ENCODE measurements around the gene ZPBP2. TPM values are rescaled to one million over a fixed set of nuclear protein-coding genes. Genes with fewer than 3 reads are reported as not detected.

The ZPBP2 gene
- total and polyA plus RNA-seq, 8 donors = not detected

- Histone ChIP-seq H3K4me1 (peaks cover 7 to 22% of the 10 kb centered on the region in 2 donors), H3K4me3 (no peak overlapping the region), H3K27ac (no peak overlapping the region), H3K9me3 (peaks cover 0 to 3% of the 10 kb centered on the region in 2 donors), H3K27me3 (peaks cover 51 to 89% of the 10 kb centered on the region in 2 donors), H3K36me3 (no peaks in the 10 kb centered on the region)
- intact Hi-C loops (cut with DNase I) = no loop called here
- DNase-seq = no peak
- no peak for ATAC-seq
- TF ChIP-seq, protein P1, sequence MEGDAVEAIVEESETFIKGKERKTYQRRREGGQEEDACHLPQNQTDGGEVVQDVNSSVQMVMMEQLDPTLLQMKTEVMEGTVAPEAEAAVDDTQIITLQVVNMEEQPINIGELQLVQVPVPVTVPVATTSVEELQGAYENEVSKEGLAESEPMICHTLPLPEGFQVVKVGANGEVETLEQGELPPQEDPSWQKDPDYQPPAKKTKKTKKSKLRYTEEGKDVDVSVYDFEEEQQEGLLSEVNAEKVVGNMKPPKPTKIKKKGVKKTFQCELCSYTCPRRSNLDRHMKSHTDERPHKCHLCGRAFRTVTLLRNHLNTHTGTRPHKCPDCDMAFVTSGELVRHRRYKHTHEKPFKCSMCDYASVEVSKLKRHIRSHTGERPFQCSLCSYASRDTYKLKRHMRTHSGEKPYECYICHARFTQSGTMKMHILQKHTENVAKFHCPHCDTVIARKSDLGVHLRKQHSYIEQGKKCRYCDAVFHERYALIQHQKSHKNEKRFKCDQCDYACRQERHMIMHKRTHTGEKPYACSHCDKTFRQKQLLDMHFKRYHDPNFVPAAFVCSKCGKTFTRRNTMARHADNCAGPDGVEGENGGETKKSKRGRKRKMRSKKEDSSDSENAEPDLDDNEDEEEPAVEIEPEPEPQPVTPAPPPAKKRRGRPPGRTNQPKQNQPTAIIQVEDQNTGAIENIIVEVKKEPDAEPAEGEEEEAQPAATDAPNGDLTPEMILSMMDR (IDR thresholded peaks at IDR 0.05) = no peak
Measured at GRCh38 chr17:39866013-39866730, 1.8 kb upstream of the ZPBP2 start.

DNA sequence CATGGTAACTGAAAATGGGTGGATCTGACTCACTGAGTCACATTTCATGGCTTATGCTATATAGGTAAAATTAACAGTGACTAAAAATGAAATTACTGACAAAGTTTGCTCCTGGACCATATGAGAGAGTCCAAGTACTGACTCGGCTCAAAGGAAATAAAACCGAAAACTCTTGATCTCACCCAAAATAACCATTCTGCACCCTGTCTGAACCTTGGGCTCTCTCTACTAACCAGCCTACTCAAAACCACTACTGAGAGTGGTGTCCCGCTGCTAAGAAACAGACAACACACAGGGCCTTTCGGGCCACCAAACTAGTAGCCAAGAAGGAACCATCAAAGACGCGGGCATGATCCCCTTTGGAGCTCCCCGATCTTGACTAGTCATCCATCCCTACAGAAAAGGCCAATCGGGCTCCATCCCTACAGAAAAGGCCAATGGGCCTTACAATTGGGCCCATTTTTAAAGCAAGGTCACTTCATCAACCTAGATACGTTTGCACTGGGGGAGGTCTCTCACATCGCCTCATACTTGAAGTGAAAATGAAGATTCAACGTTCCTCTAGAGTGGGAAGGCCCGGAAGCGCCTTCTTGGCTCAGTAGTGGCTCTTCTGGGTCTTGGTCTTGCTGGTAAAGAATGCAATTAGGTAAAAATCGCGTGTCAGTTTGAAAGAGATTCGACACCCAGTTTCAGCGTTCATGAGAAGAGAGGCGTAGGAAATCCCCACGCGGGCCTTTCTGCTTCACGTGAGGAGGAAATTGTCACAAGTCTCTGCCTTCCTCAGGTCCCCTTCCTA, 720 bp upstream of the ZPBP2 start:
- no peak for ATAC-seq
- intact Hi-C loops (cut with DNase I) = no loop called here
- DNase-seq = no peak
- Histone ChIP-seq H3K4me3 (no peak overlapping the region), H3K27me3 (peaks cover 40 to 78% of the 10 kb centered on the region in 2 donors), H3K27ac (no peak overlapping the region), H3K4me1 (peaks cover 7 to 22% of the 10 kb centered on the region in 2 donors), H3K36me3 (no peaks in the 10 kb centered on the region), H3K9me3 (peaks cover 0 to 3% of the 10 kb centered on the region in 2 donors)
- TF ChIP-seq, protein P1 (IDR thresholded peaks at IDR 0.05) = no peak

- ATAC-seq = no peak
- peaks cover 27 to 74% of the 10 kb centered on the region in 2 donors for H3K27me3 ChIP-seq
- intact Hi-C loops (cut with DNase I) = no loop called here
- TF ChIP-seq, protein P1 (IDR thresholded peaks at IDR 0.05) = no peak
- H3K9me3 ChIP-seq = peaks cover 0 to 3% of the 10 kb centered on the region in 2 donors
- no peak for DNase-seq
- H3K4me1 ChIP-seq = peaks cover 5 to 19% of the 10 kb centered on the region in 2 donors
- no peak overlapping the region for H3K4me3 ChIP-seq
- H3K36me3 ChIP-seq = no peaks in the 10 kb centered on the region
- H3K27ac ChIP-seq = no peak overlapping the region
Measured at GRCh38 chr17:39868554-39868942, 546 bp downstream of the ZPBP2 start.

DNA sequence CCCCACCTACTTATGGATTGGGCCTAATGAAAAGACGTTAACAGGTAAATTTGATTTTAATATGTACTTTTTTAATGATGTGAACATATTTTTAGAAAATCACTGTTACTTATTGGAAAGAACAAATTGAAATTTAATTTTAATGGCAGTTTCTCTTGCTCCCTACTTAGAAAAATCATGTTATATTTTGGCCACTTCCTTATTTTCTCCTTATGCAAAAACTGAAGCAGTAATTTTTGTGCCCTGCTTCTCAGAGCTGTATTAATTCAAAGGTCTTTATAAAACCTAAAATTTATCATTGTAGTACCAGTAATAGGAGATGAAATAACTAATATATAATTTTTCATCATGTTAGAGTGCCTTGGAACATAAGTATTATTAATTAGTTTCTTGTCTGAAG, 2.8 kb downstream of the ZPBP2 start:
- Histone ChIP-seq H3K27ac (no peak overlapping the region), H3K36me3 (no peaks in the 10 kb centered on the region), H3K4me1 (no peaks in the 10 kb centered on the region), H3K9me3 (peaks cover 0 to 3% of the 10 kb centered on the region in 2 donors), H3K4me3 (no peak overlapping the region), H3K27me3 (peaks cover 17 to 67% of the 10 kb centered on the region in 2 donors)
- intact Hi-C loops (cut with DNase I) = no loop called here
- ATAC-seq (no peak), DNase-seq (no peak)
- TF ChIP-seq, protein P1 (IDR thresholded peaks at IDR 0.05) = no peak

DNA sequence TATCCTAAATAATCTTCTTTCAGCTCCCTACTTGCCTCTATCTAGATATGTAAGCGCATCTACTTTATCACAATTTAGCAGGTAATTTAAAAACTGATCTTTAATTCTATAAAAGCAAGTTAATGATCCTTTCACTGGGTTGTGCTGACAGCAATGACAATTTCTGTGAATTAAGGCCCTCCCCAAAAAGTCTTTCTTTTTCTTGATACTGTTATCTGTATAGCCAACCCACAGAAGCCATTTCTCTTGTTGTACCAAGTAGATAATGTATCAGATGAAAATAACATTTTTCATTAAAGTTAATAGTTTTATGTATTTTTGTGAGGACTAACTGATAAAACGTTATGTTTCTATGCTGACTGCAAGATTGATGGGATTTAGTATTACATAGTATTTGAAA, 3.8 kb downstream of the ZPBP2 start:
- no peak for ATAC-seq
- no peak for DNase-seq
- TF ChIP-seq, protein P1 (IDR thresholded peaks at IDR 0.05) = no peak
- no peaks in the 10 kb centered on the region for H3K4me1 ChIP-seq
- no peak overlapping the region for H3K4me3 ChIP-seq
- H3K36me3 ChIP-seq = no peaks in the 10 kb centered on the region
- H3K27ac ChIP-seq = no peak overlapping the region
- H3K9me3 ChIP-seq = peaks cover 0 to 3% of the 10 kb centered on the region in 2 donors
- intact Hi-C loops (cut with DNase I) = no loop called here
- peaks cover 17 to 57% of the 10 kb centered on the region in 2 donors for H3K27me3 ChIP-seq

Measured in left lung (tissue), 10 donors.